PC-3 (cell line): ENCODE measurements around the gene MSH6. TPM values are rescaled to one million over a fixed set of nuclear protein-coding genes. Genes with fewer than 3 reads are reported as not detected.
"Not testable (repeated sequence)": the region's sequence is repeated elsewhere in the genome, so short reads cannot be mapped to it uniquely, and the experiment has no call there.

ENCODE experiments used
- ATAC-seq: fragments of 200-7000 bp; cut with Tn5 transposase; 2 replicates; pipeline ENCODE4 v1.9.1; 2020; ENCODE audit warnings: mild to moderate bottlenecking, moderate library complexity
- BruUV-seq: library from RNA; stranded (reverse); fragments of 400-500 nt; replicated peaks from 2 replicates; lab custom pipeline; 2021; lab: Mats Ljungman, UMichigan
- CTCF ChIA-PET: fragments of 300-600 bp; sonication (Branson Sonifier 250); formaldehyde crosslinking; loops from one replicate; lab custom pipeline; 2022; ENCODE audit warnings: antibody characterized with exemption; lab: Charles Lee
- POLR2A ChIA-PET: fragments of 300-600 bp; sonication (Branson Sonifier 250); formaldehyde crosslinking; loops from one replicate; lab custom pipeline; 2022; ENCODE audit warnings: antibody characterized with exemption; ENCODE audit not compliant: unreplicated experiment; lab: Charles Lee
- DNase-seq: peaks from one replicate; pipeline ENCODE4 v3.0.0-alpha.2; 2015
- H2AFZ ChIP-seq: fragments of 300-600 bp; sonication (generic); 2 replicates; pipeline ENCODE4 v1.6.0; 2016; ENCODE audit warnings: antibody characterized with exemption, low read length
- H3F3A ChIP-seq: fragments of 300-600 bp; sonication (generic); one replicate; pipeline ENCODE4 v1.6.0; 2017; ENCODE audit warnings: antibody characterized with exemption, low read length, control low read depth, mild to moderate bottlenecking; ENCODE audit not compliant: unreplicated experiment
- H3K27ac ChIP-seq: fragments of 300-600 bp; sonication (generic); 2 replicates; pipeline ENCODE4 v1.5.1; 2016; ENCODE audit warnings: mild to moderate bottlenecking, low read length
- H3K27me3 ChIP-seq: fragments of 300-600 bp; sonication (generic); 2 replicates; pipeline ENCODE4 v1.6.1; 2016; ENCODE audit warnings: low read length, mixed read lengths
- H3K36me3 ChIP-seq: fragments of 300-600 bp; sonication (generic); 2 replicates; pipeline ENCODE4 v1.6.1; 2016; ENCODE audit warnings: low read depth, mixed run types, low read length, mixed read lengths
- H3K4me1 ChIP-seq: fragments of 300-600 bp; sonication (generic); 2 replicates; pipeline ENCODE4 v1.5.1; 2016; ENCODE audit warnings: low read length; ENCODE audit not compliant: insufficient read depth
- H3K4me2 ChIP-seq: fragments of 300-600 bp; sonication (generic); 2 replicates; pipeline ENCODE4 v1.6.0; 2016; ENCODE audit warnings: low read length
- H3K4me3 ChIP-seq: fragments of 300-600 bp; sonication (generic); 2 replicates; pipeline ENCODE4 v1.5.1; 2016; ENCODE audit warnings: mild to moderate bottlenecking, low read length, mixed read lengths
- H3K79me2 ChIP-seq: fragments of 300-600 bp; sonication (generic); 2 replicates; pipeline ENCODE4 v1.6.1; 2017; ENCODE audit warnings: low read length, mixed read lengths
- H3K9ac ChIP-seq: fragments of 300-600 bp; sonication (generic); 2 replicates; pipeline ENCODE4 v1.6.0; 2016; ENCODE audit warnings: mild to moderate bottlenecking, low read length
- H3K9me2 ChIP-seq: fragments of 300-600 bp; sonication (generic); replicated peaks from 2 replicates; pipeline ENCODE4 v1.6.1; 2016; ENCODE audit warnings: mixed run types, low read length, mixed read lengths
- H3K9me3 ChIP-seq: fragments of 300-600 bp; sonication (generic); 2 replicates; pipeline ENCODE4 v1.6.1; 2016; ENCODE audit warnings: low read length, mixed read lengths
- H4K20me1 ChIP-seq: fragments of 300-600 bp; sonication (generic); 2 replicates; pipeline ENCODE4 v1.6.1; 2016; ENCODE audit warnings: low read length, mixed read lengths
- CTCF ChIP-seq: fragments of 300-600 bp; sonication (generic); conservative IDR thresholded peaks from 2 replicates; pipeline ENCODE4 v1.5.1; 2017; ENCODE audit warnings: antibody characterized with exemption, low read depth, mild to moderate bottlenecking, low read length
- EZH2 ChIP-seq: fragments of 300-600 bp; sonication (generic); IDR thresholded peaks from one replicate; pipeline ENCODE4 v1.6.1; 2017; ENCODE audit warnings: antibody characterized with exemption, mild to moderate bottlenecking, low read length; ENCODE audit not compliant: unreplicated experiment
- EZH2phosphoT487 ChIP-seq: fragments of 300-600 bp; sonication (generic); IDR thresholded peaks from 2 replicates; pipeline ENCODE4 v1.6.1; 2018; ENCODE audit warnings: mild to moderate bottlenecking, antibody characterized with exemption, low read length, borderline replicate concordance
- intact Hi-C: fragments of 100-400 bp; cut with micrococcal nuclease; formaldehyde crosslinking; loops from 2 replicates; pipeline ENCODE4 v1.9.0; 2023
- total RNA-seq: library from RNA; depleted of rRNA; stranded (reverse); fragments of >200 nt; gene quantifications from 2 replicates; pipeline ENCODE4 v1.2.3, GENCODE V29; 2014

The MSH6 gene
- total RNA-seq, 1 experiment from 2014 or later: 84.9 TPM

GRCh38 chr2:47844162-47844561 lies 61.2 kb downstream of the MSH6 start:
- DNase-seq (no peak), ATAC-seq (no peak)
- Histone ChIP-seq H3K9me2 (no peaks in the 10 kb centered on the region), H3K36me3 (no peaks in the 10 kb centered on the region), H3K4me1 (no peaks in the 10 kb centered on the region), H3K9me3 (no peaks in the 10 kb centered on the region), H3K4me3 (no peak overlapping the region), H3K27me3 (no peaks in the 10 kb centered on the region), H4K20me1 (no peaks in the 10 kb centered on the region), H3K79me2 (peaks cover 51% of the 10 kb centered on the region), H3K27ac (no peak overlapping the region), H3F3A (no peaks in the 10 kb centered on the region), H3K9ac (no peak overlapping the region), H2AFZ (no peak overlapping the region), H3K4me2 (no peak overlapping the region)
- no TSS peak for BruUV-seq
- intact Hi-C loops: no loop called here
- POLR2A ChIA-PET: no interaction called here
- TF ChIP-seq EZH2 (no peak), CTCF (no peak), EZH2phosphoT487 (no peak)
- CTCF ChIA-PET: no interaction called here

DNA sequence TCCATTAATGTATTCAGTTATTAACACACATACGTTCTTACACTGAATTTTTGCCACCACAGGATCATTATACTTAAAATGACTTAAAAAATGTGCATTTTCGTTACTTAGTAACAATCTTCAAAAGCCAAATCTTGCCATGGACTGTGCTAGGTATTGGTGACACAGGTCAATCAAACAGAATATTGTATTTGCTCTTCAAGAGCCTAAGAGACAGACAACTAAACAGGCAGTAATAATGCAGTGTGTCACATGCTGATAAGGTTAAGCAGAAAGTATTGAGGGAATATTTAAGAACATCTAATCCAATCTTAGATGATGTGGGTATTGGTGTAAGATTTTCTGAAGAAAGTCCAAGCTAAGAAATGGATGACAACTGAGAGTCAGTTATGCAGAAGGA lies 66.4 kb downstream of the MSH6 start:
- Histone ChIP-seq H3K79me2 (peaks cover 73% of the 10 kb centered on the region), H3K9ac (no peak overlapping the region), H3K4me1 (no peaks in the 10 kb centered on the region), H3K27ac (no peak overlapping the region), H3K4me3 (no peak overlapping the region), H3F3A (no peaks in the 10 kb centered on the region), H3K27me3 (no peaks in the 10 kb centered on the region), H4K20me1 (0 out of 2 replicates have a peak, but pooled peaks cover 13% of the 10 kb centered on the region), H3K9me3 (no peaks in the 10 kb centered on the region), H3K36me3 (no peaks in the 10 kb centered on the region), H3K9me2 (no peaks in the 10 kb centered on the region), H2AFZ (no peak overlapping the region), H3K4me2 (no peak overlapping the region)
- intact Hi-C loops: no loop called here
- no peak for DNase-seq
- no TSS peak for BruUV-seq
- ChIA-PET POLR2A (no interaction called here), CTCF (no interaction called here)
- no peak for TF ChIP-seq EZH2phosphoT487
- TF ChIP-seq CTCF: no peak
- no peak for TF ChIP-seq EZH2
- ATAC-seq: no peak

- CTCF ChIA-PET: no interaction called here
- no peak overlapping the region for H3K9ac ChIP-seq
- 0 out of 2 replicates have a peak, but pooled peaks cover 13% of the 10 kb centered on the region for H4K20me1 ChIP-seq
- POLR2A ChIA-PET: no interaction called here
- no peak overlapping the region for H3K27ac ChIP-seq
- intact Hi-C loops: no loop called here
- H2AFZ ChIP-seq: no peak overlapping the region
- no peaks in the 10 kb centered on the region for H3K27me3 ChIP-seq
- H3K9me3 ChIP-seq: no peaks in the 10 kb centered on the region
- peaks cover 76% of the 10 kb centered on the region for H3K79me2 ChIP-seq
- H3K4me1 ChIP-seq: no peaks in the 10 kb centered on the region
- no peaks in the 10 kb centered on the region for H3F3A ChIP-seq
- DNase-seq (no peak), ATAC-seq (no peak)
- no peak for TF ChIP-seq CTCF
- no peak for TF ChIP-seq EZH2phosphoT487
- no peak for TF ChIP-seq EZH2
- no peaks in the 10 kb centered on the region for H3K36me3 ChIP-seq
- no peak overlapping the region for H3K4me3 ChIP-seq
- no TSS peak for BruUV-seq
- no peak overlapping the region for H3K4me2 ChIP-seq
- H3K9me2 ChIP-seq: no peaks in the 10 kb centered on the region
These were observed 67.3 kb downstream of the MSH6 start for GRCh38 chr2:47850198-47850597.

- intact Hi-C loops, H3K9me2 ChIP-seq, H2AFZ ChIP-seq, BruUV-seq, POLR2A ChIA-PET, H3K4me3 ChIP-seq, H3K4me1 ChIP-seq, CTCF ChIA-PET, H3K4me2 ChIP-seq, H3K9ac ChIP-seq, H3K27ac ChIP-seq, H3K9me3 ChIP-seq, H3K36me3 ChIP-seq, H3F3A ChIP-seq, ATAC-seq, H3K27me3 ChIP-seq, DNase-seq: not testable (repeated sequence)
- H4K20me1 ChIP-seq: peaks cover 27% of the 10 kb centered on the region; the same call in 1 of the 2 replicates
- peaks cover 80% of the 10 kb centered on the region for H3K79me2 ChIP-seq
These were observed 70.3 kb downstream of the MSH6 start for GRCh38 chr2:47853067-47853777.
